NOMO-1 (cell line): ENCODE results near the gene IQCK.

Source experiments
- DNase-seq, 2 experiments: peaks; one replicate each; lab custom pipeline; 2025; ENCODE audit not compliant: unreplicated experiment in 2 of 2; lab: John Stamatoyannopoulos, UW

Gene IQCK

DNA sequence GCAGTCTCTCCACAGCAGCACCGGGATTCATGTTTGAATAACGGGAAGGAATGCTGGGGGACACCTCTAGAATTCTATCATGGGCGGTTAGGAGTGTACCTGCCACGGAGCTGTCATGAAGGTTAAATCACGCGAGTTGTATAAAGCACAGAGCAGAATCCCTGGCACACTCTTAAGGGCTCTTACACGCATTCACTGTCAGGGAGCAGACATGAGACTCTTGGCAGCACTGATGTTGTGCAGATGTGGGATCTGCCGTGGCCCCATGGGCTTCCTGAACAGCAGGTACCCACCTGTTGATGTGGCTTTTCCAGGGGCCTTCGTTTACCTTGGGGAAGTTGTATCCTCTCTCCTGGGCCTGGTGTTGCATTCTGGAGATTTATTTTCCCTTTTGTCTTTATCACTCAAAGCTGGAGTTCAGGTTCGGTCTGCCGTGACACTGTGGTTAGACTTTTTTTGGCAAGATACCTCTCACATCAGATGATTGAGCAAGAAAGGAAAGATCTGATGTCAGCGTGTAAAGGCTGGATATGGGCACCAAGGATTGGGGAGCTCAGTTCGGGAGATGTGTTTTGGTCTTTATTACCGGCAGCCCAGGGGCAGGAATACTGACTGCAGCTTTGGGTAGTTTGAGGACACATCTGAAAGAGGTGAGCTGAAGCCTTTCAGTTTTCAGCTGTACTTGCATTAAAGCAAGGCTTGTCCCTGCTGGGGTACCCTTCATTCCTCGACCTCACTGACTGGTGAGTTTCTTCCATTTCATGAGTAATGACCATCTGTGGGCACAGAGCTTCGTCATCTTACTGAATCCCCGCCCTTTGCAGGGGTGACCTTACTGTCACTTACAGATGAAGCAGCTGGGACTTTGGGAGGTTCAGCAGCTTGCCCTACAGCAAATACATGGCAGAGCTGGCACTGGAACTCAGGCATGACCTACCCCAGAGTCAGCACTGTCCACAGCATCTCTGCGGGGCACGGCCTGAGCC is 19.3 kb upstream of the IQCK start:
- no peak for DNase-seq

DNA sequence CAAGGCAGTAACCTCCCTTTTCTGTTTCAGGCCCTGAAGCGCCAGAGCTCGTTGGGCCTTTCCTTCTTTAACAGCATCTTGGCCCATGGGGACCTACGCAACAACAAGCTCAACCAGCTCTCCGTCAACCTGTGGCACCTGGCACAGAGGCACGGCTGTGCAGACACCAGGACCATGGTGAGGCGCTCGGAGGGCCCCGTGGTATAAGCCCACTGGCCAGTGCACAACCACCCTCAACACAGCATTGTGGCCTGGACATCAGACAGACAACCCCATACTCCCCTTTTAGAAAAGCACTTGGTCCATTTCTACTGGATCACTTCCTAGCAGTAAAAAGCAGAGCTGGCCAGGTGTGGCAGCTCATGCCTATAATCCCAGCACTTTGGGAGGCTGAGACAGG is 18.6 kb upstream of the IQCK start:
- DNase-seq = no peak

DNA sequence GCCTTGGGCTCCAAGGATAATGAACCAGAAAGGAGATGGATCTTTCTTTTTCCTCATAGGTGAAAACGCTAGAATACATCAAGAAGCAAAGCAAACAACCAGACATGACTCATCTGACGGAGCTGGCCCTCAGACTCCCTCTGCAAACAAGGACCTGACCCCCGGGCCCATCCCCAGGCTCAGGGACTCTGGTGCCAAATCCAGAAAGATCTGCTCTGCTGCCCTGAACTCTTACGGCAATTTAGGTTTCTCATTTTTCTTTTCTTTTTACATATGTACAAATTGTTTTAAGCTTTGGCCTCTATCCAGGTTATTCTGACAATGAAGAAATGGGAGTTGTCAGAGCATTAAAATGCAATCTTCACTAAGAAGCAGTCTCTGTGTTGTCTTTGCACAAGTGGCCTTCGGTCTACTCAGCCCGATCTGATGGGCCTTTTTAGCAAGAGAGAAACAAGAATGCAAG is 17.7 kb upstream of the IQCK start:
- no peak for DNase-seq

DNA sequence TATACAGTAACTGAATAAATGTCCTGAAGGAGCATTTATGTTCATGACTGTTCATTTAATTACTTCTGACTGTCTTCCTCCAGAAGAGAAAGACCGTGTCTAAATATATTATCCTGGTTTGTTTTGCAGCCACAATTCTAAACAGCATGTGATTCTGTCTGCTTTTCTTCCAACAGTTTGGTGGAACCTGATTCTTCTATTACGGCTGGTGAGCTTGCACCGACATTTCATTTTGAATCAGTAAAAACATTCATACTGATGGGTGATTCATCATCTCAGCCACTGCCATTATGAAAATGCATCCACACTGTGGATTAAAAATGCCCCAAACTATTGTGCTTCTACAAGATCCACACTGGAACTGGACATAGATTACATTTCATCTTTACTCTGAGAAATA is 17.0 kb upstream of the IQCK start:
- no peak for DNase-seq

DNA sequence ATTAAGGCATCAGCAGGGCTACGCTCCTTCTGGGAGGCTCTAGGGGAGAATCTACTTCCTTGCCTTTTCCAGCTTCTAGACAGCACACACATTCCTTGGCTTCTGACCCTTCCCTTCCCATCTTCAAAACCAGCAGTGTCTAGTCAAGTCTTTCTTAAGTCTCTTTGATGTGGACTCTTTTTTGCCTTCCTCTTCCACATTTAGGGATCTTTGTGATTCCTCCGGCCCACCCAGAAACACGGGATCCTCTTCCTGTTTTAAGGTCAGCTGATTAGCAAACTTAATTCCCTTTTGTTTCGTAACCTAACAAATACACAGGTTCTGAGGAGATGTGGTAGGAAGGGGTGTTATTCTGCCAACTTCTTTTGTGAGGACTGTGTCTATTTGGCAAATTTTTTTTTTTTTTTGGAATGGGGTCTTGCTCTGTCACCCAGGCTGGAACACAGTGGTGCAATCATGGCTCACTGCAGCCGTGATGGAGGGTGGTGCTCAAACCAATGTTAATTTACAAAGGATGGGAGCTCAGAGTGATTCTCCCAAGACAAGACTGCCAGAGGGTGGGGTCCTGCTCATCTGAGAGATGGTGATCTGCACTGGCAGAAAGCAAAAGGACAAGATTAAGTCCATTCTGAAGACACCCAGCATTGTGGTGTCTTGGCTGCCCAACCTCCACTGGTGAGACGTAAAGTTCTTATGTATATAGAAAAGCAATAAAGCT is 14.7 kb upstream of the IQCK start:
- DNase-seq = no peak

DNA sequence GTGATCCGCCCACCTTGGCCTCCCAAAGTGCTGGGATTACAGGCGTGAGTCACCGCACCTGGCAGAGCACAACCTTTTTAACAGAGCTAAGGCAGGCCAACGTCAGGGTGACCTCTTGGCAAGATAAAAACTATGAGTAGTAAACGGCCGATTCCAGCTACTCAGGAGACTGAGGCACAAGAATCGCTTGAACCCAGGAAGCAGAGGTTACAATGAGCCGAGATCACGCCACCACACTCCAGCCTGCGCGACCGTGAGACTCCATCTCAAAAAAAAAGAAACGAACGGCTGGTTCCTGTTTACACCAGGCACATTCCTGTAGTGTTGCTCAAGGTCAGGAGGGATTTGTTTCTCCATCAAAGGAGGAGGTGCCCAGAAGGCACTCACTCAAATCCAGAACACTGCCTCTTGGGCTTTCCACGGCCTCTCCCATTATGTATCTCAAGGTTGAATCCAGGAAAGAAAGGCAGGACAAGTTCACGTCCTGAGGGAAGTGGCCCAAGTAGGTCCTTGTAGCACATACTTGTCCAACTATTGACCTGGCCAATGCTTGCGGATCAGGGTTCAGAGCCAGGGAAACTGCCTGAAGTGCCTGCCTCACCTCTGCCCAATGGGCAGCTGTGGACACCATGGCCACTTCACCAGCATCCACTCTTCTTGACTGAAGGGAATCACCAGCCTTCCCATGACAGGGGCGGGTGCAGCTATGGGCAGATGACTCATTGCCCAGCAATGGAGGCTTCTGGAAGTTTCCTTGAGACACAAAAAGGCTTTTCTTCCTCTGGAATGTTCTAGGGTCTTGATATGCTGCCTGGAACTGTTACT is 13.5 kb upstream of the IQCK start:
- no peak for DNase-seq

DNA sequence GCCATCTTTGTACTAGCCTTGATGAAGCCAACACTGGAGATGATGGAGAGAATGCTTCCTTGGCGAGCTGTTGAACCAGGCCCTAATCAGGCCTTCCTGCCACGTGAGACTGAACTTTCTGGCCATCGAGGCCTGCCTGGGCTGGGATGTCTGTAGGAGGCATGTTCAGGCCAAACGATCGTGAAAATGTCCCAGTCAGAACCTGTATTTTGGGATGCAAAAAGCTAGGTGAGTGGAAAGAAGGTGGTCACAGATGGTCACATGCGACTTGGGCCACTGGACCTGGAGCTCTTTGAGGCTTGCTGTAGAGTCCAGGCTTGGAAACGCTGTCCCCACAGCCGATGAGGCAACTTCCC is 12.9 kb upstream of the IQCK start:
- DNase-seq = no peak

DNA sequence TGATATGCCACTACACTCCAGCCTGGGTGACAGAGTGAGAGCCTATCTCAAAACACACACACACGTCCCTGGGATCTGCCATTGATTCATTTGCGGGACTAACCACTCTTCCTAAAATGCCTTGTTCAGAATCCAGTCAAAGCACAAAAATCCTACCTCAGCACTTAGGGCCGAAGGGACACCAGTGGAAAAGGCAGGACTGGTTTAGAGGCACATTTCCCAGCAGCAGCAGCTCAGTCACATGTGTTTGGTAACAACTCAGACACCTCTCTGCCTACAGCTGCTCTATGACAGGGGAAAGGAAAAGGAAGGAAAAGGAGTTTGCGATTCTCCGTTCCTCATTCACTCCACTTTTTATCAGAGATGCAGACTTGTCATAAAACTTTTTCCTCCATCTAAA is 12.2 kb upstream of the IQCK start:
- no peak for DNase-seq

DNA sequence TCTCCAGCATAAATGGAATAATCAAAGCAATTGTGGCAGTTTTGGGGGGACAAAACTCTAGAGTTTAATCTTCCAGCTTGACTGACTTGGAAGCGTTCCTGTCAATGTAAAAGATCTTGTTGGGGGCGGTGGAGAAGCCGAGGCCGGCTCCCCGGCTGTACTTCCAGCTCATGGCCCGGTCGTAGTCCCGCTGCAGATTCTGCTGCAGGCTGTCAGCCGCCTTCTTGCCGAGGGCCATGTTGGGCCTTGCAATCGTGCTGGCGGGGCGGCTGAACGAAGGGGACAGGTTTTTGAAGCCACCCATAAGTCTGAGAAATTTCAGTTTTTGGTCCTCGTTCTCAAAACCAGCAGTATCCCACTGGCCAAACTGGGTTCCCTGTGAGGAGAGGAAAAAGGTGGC is 11.2 kb upstream of the IQCK start:
- no peak for DNase-seq

DNA sequence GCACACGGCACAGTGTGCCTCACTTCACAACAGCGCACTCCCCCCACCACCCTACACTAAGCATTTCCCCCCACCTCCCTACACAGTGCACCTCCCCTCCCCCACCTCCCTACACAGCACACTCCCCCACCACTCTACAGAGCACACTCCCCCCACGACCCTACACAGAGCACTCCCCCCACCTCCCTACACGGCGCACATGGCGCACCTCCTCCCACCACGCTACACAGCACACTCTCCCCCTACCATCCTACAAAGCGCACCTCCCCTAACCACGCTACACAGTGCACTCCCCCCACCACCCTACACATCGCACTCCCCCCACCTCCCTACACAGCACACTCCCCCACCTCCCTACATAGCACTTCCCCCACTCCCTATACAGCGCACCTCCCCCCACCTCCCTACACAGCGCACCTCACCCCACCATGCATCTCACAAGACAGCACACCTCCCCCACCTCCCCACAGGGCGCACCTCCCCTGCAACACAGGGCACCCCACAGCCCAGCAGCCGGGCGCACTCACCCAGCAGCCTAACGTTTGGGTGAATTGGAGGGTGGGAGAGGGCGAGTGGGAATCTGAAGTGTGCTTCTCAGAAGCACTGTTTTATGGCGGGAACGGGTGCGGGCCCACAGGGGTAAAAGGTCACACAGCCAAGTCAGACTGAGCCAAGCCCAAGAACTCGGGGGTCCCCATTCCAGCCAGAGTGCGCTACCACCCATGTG is 10.3 kb upstream of the IQCK start:
- no peak for DNase-seq

DNA sequence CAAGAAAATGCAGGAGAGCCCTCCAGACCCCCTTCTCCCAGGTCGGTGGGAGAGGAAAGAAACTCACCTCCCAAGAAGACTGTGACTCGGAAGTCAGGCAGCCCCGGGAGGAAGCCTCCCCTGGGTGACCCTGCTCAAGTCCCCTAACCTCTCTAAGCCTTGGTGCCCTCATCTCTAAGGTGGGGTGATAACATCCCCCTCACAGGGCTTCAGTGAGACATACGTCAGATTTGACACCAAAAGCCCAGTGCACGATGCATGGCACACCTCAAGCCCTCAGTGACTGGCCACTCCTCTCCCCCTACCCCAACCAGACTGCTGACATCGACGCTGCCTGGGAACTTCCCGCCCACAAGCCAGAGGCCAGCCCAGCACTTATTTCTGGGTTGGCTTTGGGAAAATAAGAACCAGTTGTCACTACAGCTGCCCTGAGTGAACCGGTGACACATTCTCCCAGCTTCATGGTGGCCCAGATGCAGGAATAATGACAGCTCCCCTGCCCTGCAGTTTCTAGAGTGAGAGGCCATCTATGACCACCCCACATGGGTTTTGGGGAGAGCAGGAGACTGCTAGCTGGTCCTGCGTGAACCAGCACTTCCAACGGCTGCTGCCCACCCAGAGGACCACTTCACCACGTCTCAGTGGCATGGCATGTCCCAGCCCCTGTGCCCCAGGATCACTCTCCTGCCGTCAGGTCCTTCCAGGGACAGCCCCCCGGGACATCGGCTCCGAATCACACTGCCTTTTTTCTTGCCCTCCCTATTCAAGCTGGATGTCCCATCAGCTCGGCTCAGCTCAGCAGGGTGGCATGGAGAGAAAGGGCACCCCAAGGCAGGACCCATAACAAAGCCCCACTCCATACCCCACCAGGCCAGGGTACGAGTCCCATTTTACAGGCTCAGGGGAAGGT is 9.5 kb upstream of the IQCK start:
- DNase-seq = no peak

DNA sequence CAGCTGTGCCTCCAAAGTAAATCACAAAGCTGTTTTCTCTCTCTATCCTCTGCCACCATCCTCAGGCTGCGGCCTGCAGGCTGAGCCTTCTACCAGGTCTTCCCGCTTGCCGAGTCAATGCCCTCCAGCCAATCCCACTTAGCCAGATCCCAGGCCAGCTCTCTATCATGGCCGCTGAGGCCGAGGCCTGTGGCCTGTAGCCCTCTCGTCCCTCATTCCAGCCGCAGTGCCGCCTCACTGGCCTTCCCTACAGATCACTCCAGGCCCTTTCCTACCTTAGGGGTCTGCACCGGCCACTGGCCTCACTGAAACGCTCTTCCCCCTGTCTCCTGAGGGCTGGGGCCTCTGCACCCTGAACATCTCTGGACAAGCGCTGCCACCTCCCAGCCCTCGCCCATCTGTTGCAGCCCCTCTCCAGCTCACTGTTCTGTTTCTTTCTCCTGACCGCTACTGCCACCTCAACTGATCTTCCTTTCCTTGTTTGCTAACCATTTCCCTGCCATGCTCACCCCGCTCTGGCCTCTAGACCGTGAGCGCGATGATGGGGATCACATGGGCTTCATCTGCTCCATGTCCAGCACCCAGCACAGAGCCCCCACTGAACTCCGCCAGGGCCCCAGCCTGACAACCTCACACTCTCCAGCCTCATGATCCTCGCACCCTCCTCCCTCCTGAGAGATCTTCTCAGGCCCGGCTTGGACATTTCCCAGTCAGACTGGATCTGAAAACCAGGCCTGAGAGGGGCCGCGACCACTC is 8.5 kb upstream of the IQCK start:
- no peak for DNase-seq

DNA sequence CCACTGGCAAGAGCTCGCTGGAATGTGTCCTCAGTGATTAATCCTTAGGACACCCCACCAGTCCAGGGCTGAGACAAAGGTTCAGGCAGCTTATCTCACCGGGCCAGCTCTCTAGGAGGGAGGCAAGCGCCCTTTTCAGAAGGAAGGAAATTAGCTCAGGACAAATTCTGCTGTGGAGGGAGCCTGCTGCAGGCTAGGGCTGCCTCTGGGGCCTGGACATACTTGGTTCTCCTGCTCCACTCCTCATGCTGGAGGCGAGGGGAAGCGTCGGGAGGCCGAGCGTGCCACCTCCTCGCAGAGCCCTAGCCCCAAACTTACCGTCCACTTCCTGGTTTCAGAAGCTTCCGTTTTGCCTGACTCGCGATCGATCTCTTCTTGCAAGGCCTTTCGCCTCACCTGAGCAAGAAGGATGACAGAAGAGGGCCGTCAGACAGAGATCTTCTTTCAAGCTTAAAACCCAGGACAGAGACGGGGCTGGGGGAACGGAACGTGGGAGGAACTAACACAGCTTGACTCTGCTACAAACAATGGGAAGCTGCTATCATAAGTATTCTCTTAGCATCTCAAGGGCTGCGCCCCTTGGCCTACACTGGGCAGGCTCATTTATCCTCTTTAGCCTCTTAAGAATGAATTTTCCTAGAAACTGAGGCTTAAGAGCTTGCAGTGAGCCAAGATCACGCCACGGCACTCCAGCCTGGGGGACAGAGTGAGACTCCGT is 7.7 kb upstream of the IQCK start:
- DNase-seq = no peak

DNA sequence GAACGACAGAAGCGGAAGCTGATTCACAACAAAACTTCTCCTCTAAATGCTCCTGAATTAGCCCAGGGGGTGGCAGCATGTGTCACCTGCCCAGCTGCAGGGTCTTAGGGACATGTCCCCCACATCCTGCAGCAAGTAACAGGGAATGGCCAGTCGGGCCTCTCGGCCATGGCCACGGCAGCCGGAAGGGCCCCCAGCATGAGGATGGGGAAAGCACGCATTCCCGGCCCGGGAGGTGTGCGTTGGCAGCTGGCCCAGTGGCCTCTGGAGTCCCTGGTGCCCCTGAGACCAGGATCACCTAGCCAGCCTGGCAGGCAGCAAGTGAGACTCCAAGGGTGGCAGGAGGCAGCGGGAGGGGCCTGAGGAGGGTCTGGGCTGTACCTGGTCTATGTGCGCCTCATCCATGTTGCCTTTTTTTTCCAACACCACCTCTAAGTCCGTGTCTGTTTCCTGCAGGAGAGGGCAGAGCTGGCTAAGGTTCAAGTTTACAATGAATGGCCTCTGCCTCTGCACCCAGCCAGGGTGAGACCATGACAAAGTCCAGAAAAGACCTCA is 7.0 kb upstream of the IQCK start:
- DNase-seq = no peak

DNA sequence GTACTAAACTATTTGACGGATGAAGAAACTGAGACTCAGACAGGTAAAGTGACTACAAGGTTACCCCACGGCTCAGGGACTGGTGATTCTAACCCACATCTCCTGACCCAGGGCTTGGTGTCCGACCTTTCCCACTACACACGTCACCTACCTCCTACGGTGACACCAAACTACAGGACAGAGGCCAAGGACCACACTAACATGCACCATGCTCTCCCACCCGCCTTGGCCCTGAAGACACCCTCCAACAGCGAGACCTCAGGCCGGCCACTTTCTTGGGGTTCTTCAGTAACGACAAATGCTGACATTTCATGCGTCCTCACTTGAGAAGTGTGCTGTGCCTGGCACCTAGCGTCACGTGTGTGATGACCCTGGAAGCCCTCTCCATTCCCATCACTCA is 6.4 kb upstream of the IQCK start:
- DNase-seq = no peak

DNA sequence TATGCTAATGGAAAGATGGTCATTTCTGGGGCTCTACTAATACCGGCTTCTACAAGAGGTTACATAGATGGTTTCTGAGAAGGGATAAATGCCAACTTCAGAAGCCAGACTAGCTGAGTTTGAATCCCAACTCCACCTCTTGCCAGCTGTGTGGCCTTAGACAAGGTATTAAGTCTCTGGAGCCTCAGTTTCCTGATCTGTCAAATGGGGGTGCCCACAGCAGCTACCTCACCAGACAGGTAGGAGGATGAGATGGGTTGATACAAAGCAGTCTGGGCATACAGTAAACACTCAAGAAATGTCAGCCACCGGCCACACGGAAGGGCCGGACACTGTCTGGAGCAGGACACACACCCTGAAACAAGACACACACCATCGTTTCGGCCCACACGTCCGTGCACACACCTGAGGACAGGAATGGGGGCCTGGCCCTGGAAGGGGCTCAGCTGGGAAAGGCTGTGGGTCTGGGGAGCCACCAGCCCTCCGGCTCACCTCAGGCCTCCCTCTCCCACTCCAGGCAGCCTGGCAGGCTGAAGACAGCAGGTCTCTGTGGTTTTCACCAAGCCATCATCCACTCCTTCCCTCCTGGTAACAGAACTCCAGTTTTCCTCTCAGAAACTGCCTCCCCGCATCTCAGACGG is 5.5 kb upstream of the IQCK start:
- DNase-seq = no peak

DNA sequence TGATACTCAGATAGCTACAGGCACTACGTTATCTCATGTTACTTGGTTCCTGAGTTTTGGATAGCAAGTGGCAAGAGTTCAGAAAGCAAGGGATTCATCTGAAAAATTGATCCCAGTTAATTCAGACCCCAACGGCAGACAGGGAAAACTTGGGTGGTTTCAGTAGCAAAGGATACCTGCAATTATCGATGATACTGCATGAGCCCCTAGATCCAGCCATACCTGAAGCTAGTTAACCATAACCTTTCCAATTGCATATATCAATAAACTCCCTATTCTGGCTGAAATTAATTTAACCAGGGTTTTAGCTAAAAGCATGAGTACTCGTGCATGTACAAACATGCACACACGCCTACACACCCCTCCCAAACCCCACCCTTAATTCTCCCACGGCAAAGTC is 4.4 kb upstream of the IQCK start:
- no peak for DNase-seq
